Measurements from ENCODE around the gene EMP1. TPM values are rescaled to one million over a fixed set of nuclear protein-coding genes. Genes with fewer than 3 reads are reported as not detected.

The EMP1 gene
- total RNA-seq, 4 donors from 2014 or later, result 33.5 to 111 (median 73.6) TPM

DNA sequence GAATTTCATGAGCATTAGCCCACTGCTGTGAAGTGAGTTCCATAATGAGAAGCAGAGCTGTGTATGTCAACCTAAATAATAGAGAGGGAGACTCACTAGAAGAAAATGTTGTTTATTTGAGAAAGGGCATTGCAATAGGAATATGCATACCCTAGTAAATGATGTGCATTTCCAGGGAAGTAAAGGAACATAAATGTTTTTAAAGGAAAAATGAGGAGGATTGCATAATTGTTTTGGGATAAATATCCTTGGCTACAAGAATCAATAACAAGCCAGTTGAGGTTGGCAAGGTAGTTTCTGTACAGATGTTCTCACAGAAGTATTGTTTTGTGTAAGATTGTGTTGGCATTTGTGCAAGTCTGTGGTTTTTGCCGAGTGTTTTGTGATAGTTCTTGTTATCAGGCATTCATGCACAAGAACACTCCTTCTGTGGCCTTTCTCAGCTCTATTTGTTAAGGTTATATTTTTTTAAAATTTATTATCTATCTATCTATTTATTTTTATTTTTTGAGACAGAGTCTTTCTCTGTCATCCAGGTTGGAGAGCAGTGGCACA lies 47.1 kb downstream of the EMP1 start:
- in situ Hi-C loops (cut with MboI; ENCODE audit: low sequenced_read_pairs in 4 of 4), result no loop called here
- Histone ChIP-seq H3K27ac (no peak overlapping the region), H3K4me1 (no peaks in the 10 kb centered on the region), H3K4me3 (no peak overlapping the region), H3K9me3 (no peaks in the 10 kb centered on the region), H3K36me3 (no peaks in the 10 kb centered on the region), H3K27me3 (no peaks in the 10 kb centered on the region)
- intact Hi-C loops (cut with DNase I; ENCODE audit: low total_unique reads), result no loop called here
- ATAC-seq (no peak), DNase-seq (no peak)
- no peak for TF ChIP-seq POLR2A (IDR thresholded peaks at IDR 0.05)
- TF ChIP-seq, protein P1, sequence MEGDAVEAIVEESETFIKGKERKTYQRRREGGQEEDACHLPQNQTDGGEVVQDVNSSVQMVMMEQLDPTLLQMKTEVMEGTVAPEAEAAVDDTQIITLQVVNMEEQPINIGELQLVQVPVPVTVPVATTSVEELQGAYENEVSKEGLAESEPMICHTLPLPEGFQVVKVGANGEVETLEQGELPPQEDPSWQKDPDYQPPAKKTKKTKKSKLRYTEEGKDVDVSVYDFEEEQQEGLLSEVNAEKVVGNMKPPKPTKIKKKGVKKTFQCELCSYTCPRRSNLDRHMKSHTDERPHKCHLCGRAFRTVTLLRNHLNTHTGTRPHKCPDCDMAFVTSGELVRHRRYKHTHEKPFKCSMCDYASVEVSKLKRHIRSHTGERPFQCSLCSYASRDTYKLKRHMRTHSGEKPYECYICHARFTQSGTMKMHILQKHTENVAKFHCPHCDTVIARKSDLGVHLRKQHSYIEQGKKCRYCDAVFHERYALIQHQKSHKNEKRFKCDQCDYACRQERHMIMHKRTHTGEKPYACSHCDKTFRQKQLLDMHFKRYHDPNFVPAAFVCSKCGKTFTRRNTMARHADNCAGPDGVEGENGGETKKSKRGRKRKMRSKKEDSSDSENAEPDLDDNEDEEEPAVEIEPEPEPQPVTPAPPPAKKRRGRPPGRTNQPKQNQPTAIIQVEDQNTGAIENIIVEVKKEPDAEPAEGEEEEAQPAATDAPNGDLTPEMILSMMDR (IDR thresholded peaks at IDR 0.05 in 4 of 5, conservative IDR thresholded peaks at IDR 0.05 in 1 of 5), result no peak

DNA sequence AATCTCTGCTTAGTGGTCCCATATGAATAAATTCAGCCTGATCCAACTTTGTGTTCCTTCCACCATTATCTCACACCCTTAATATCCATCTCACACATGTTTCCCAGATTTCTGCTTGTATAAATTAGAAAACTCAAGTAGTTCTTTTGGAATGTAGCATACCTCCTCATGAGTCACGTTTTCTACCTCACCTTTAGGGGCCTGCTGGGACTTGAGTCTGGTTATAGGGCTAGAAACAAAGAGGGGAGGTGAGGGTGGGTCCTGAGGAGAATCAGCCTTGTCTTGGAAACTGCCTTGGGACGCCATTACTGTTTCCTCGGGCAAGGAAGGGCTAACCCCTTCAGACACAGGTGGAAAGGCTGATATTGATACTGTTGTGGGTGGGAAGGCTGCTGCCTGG lies 51.1 kb downstream of the EMP1 start:
- ATAC-seq (no peak), DNase-seq (no peak)
- Histone ChIP-seq H3K9me3 (no peaks in the 10 kb centered on the region), H3K27me3 (no peaks in the 10 kb centered on the region), H3K4me3 (no peak overlapping the region), H3K36me3 (no peaks in the 10 kb centered on the region), H3K4me1 (no peaks in the 10 kb centered on the region), H3K27ac (no peak overlapping the region)
- in situ Hi-C loops (cut with MboI; ENCODE audit: low sequenced_read_pairs in 4 of 4), result no loop called here
- intact Hi-C loops (cut with DNase I; ENCODE audit: low total_unique reads), result no loop called here
- TF ChIP-seq, protein P1 (IDR thresholded peaks at IDR 0.05 in 4 of 5, conservative IDR thresholded peaks at IDR 0.05 in 1 of 5), result no peak
- no peak for TF ChIP-seq POLR2A (IDR thresholded peaks at IDR 0.05)

DNA sequence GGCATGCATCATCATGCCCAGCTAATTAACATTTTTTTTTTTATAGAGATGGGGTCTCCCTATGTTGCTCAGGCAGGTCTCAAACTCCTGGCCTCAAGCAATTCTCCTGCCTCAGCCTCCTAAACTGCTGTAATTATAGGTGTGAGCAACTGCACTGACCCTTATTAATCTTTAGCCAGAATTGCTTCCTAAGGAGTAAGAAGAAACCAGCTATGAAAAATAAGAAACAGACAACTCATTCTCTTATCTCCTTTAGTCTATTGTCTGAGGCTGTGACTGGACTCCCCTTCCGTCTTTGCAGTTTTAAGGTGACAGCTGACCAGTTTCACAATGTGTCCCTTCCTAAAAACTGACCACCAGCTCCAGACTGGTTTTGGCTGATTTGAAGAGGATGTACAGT lies 52.4 kb downstream of the EMP1 start:
- Histone ChIP-seq H3K27me3 (no peaks in the 10 kb centered on the region), H3K9me3 (no peaks in the 10 kb centered on the region), H3K4me3 (no peak overlapping the region), H3K4me1 (no peaks in the 10 kb centered on the region), H3K36me3 (no peaks in the 10 kb centered on the region), H3K27ac (no peak overlapping the region)
- intact Hi-C loops (cut with DNase I; ENCODE audit: low total_unique reads) (no loop called here), in situ Hi-C loops (cut with MboI; ENCODE audit: low sequenced_read_pairs in 4 of 4) (no loop called here)
- DNase-seq (no peak), ATAC-seq (no peak)
- no peak for TF ChIP-seq POLR2A (IDR thresholded peaks at IDR 0.05)
- TF ChIP-seq, protein P1 (IDR thresholded peaks at IDR 0.05 in 4 of 5, conservative IDR thresholded peaks at IDR 0.05 in 1 of 5), result no peak

DNA sequence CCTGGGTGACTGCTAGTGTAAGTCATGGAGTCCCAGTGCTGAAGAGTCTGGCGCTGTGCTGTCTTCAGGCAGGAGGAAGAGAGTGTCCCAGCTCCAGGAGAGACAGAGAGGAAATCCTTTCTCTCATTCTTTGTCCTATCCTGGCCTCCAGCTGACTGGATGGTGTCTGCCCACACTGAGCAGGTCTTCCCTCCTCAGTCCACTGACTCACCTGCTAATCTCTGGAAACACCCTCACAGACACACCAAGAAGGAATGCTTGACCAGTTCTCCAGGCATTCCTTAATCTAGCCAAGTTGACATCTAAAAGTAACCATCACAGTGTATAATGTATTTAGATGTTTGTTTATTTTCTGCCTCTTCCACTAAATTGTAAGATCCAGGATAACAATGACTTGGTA lies 53.9 kb downstream of the EMP1 start:
- no peaks in the 10 kb centered on the region for H3K9me3 ChIP-seq
- ATAC-seq, result no peak
- H3K27ac ChIP-seq, result no peak overlapping the region
- intact Hi-C loops (cut with DNase I; ENCODE audit: low total_unique reads) (no loop called here), in situ Hi-C loops (cut with MboI; ENCODE audit: low sequenced_read_pairs in 4 of 4) (loop anchor here in 1 of 4 donors (25.0 kb wide), 1 partner anchor 912 kb away; no protein-coding TSS in a partner anchor)
- TF ChIP-seq, protein P1 (IDR thresholded peaks at IDR 0.05 in 4 of 5, conservative IDR thresholded peaks at IDR 0.05 in 1 of 5), result no peak
- no peak for TF ChIP-seq POLR2A (IDR thresholded peaks at IDR 0.05)
- no peaks in the 10 kb centered on the region for H3K27me3 ChIP-seq
- H3K4me1 ChIP-seq, result peaks cover 0 to 3% of the 10 kb centered on the region in 2 donors
- no peaks in the 10 kb centered on the region for H3K36me3 ChIP-seq
- no peak for DNase-seq
- H3K4me3 ChIP-seq, result no peak overlapping the region

DNA sequence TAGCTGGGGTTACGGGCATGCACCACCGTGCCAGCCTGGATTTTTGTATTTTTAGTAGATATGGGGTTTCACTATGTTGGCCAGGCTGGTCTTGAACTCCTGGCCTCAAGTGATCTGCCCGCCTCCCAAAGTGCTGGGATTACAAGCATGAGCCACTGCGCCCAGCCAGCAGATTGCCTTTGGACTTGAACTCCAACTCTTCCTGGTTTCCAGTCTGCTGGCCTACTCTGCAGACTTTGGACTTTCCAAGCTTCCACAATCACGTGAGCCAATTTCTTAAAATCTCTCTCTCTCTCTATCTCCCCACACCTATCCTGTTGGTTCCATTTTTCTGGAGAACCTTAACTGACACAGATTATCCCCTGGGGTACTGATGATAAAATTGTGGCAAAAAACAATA lies 55.0 kb downstream of the EMP1 start:
- TF ChIP-seq, protein P1 (IDR thresholded peaks at IDR 0.05 in 4 of 5, conservative IDR thresholded peaks at IDR 0.05 in 1 of 5), result no peak
- no peak for TF ChIP-seq POLR2A (IDR thresholded peaks at IDR 0.05)
- no peaks in the 10 kb centered on the region for H3K36me3 ChIP-seq
- in situ Hi-C loops (cut with MboI; ENCODE audit: low sequenced_read_pairs in 4 of 4), result loop anchor here in 1 of 4 donors (25.0 kb wide), 1 partner anchor 911 kb away; no protein-coding TSS in a partner anchor
- ATAC-seq, result no peak
- H3K4me3 ChIP-seq, result no peak overlapping the region
- peaks cover 0 to 10% of the 10 kb centered on the region in 2 donors for H3K4me1 ChIP-seq
- intact Hi-C loops (cut with DNase I; ENCODE audit: low total_unique reads), result no loop called here
- H3K27ac ChIP-seq, result no peak overlapping the region
- DNase-seq, result no peak
- no peaks in the 10 kb centered on the region for H3K27me3 ChIP-seq
- no peaks in the 10 kb centered on the region for H3K9me3 ChIP-seq
